ENCODE measurements around the gene SLC66A2. TPM values are rescaled to one million over a fixed set of nuclear protein-coding genes. Genes with fewer than 3 reads are reported as not detected.
"Not testable (repeated sequence)": the region's sequence is repeated elsewhere in the genome, so short reads cannot be mapped to it uniquely, and the experiment has no call there.

SLC66A2 gene
- 10 to 100 TPM; 31.5 to 31.9 TPM for total RNA-seq
- long read RNA-seq, partial matches to known transcripts, result 0 of 1 reads
- long read RNA-seq, other reads (novel, unspliced or antisense), result 1 of 1 reads

GRCh38 chr18:79951545-79952455 lies at the start of gene SLC66A2:
SLC66A2 (minus strand) TSS chr18:79951653; CDS start chr18:79950926, 727 bp downstream.
- DNase-seq, result peak; percentile 93
- intact Hi-C loops (cut with DNase I), result no loop called here
- peak; percentile 94 to 96 for ATAC-seq

GRCh38 chr18:80000877-80001276 lies 49.4 kb upstream of the SLC66A2 start:
- ATAC-seq (no peak), DNase-seq (no peak)
- intact Hi-C loops (cut with DNase I), result no loop called here

- intact Hi-C loops (cut with DNase I); ATAC-seq; DNase-seq: not testable (repeated sequence)
These were observed 48.2 kb upstream of the SLC66A2 start for GRCh38 chr18:79999701-80000100.

- DNase-seq, result no peak
- ATAC-seq, result no peak
- intact Hi-C loops (cut with DNase I), result no loop called here
These were observed 40.0 kb upstream of the SLC66A2 start for GRCh38 chr18:79991494-79991893.

- intact Hi-C loops (cut with DNase I), result loop anchor here in 1 of 2 donors (10.0 kb wide), 1 partner anchor 46 kb away; the partner anchor contains the start of gene RBFA
- peak in 1 of 2 donors; percentile 3 for ATAC-seq
- peak; percentile 48 for DNase-seq
These were observed 37.7 kb upstream of the SLC66A2 start for GRCh38 chr18:79989195-79989497.

- ATAC-seq (peak; percentile 99), DNase-seq (peak; percentile 92)
- intact Hi-C loops (cut with DNase I), result loop anchor here in 1 of 2 donors (10.0 kb wide), 1 partner anchor 46 kb away; the partner anchor contains the start of gene RBFA
These were observed 37.2 kb upstream of the SLC66A2 start, which contains the start of gene TXNL4A for GRCh38 chr18:79988451-79989194. TXNL4A (minus strand) TSS chr18:79988563; CDS start chr18:79988392, 171 bp downstream.

- intact Hi-C loops (cut with DNase I), result loop anchor here in 1 of 2 donors (10.0 kb wide), 1 partner anchor 47 kb away; the partner anchor contains the start of gene RBFA
- peak; percentile 76 to 79 for ATAC-seq
- peak; percentile 70 for DNase-seq
These were observed 36.6 kb upstream of the SLC66A2 start for GRCh38 chr18:79988071-79988450.

- intact Hi-C loops (cut with DNase I), result loop anchor here in 1 of 2 donors (10.0 kb wide), 1 partner anchor 47 kb away; the partner anchor contains the start of gene RBFA
- DNase-seq, result no peak
- no peak for ATAC-seq
These were observed 36.1 kb upstream of the SLC66A2 start for GRCh38 chr18:79987566-79987965.

- intact Hi-C loops (cut with DNase I), result loop anchor here in 1 of 2 donors (10.0 kb wide), 1 partner anchor 48 kb away; the partner anchor contains the start of gene RBFA
- ATAC-seq, result no peak
These were observed 35.3 kb upstream of the SLC66A2 start for GRCh38 chr18:79986726-79987125.

GRCh38 chr18:79985172-79985571 lies 33.7 kb upstream of the SLC66A2 start:
- ATAC-seq (no peak), DNase-seq (no peak)
- intact Hi-C loops (cut with DNase I), result loop anchor here in 1 of 2 donors (10.0 kb wide), 1 partner anchor 50 kb away; the partner anchor contains the start of gene RBFA

More at GRCh38 chr18:79986726-79987125, 35.3 kb upstream of the SLC66A2 start:
- DNase-seq, result no peak

- intact Hi-C loops (cut with DNase I), result loop anchor here in 1 of 2 donors (10.0 kb wide), 1 partner anchor 51 kb away; the partner anchor contains the start of gene RBFA
- no peak for ATAC-seq
- no peak for DNase-seq
These were observed 32.3 kb upstream of the SLC66A2 start for GRCh38 chr18:79983793-79984192.

- ATAC-seq (no peak), DNase-seq (no peak)
- intact Hi-C loops (cut with DNase I), result loop anchor here in 1 of 2 donors (10.0 kb wide), 1 partner anchor 52 kb away; the partner anchor contains the start of gene RBFA
These were observed 31.8 kb upstream of the SLC66A2 start for GRCh38 chr18:79983253-79983652.

- intact Hi-C loops (cut with DNase I), result loop anchor here in 1 of 2 donors (10.0 kb wide), 1 partner anchor 52 kb away; the partner anchor contains the start of gene RBFA
- DNase-seq (no peak), ATAC-seq (peak; percentile 10 to 45)
These were observed 31.3 kb upstream of the SLC66A2 start for GRCh38 chr18:79982736-79983135.

GRCh38 chr18:79980585-79980984 lies 29.1 kb upstream of the SLC66A2 start:
- intact Hi-C loops (cut with DNase I), result loop anchor here in 1 of 2 donors (10.0 kb wide), 1 partner anchor 54 kb away; the partner anchor contains the start of gene RBFA
- no peak for DNase-seq
- ATAC-seq, result no peak

GRCh38 chr18:79979843-79980242 lies 28.4 kb upstream of the SLC66A2 start:
- no peak for ATAC-seq
- intact Hi-C loops (cut with DNase I), result loop anchor here in 1 of 2 donors (5.0 to 10.0 kb wide), 2 partner anchors 53 to 55 kb away; partner anchors contain the start of gene RBFA
- DNase-seq, result no peak

GRCh38 chr18:79975985-79976680 lies 24.7 kb upstream of the SLC66A2 start:
- ATAC-seq (peak in 1 of 2 donors; percentile 72), DNase-seq (no peak)
- intact Hi-C loops (cut with DNase I), result loop anchor here in 1 of 2 donors (5.0 kb wide), 1 partner anchor 49 kb away; no protein-coding TSS in a partner anchor

- intact Hi-C loops (cut with DNase I), result loop anchor here in 1 of 2 donors (5.0 kb wide), 1 partner anchor 48 kb away; no protein-coding TSS in a partner anchor
- no peak for DNase-seq
- no peak for ATAC-seq
These were observed 23.6 kb upstream of the SLC66A2 start for GRCh38 chr18:79975043-79975442.

GRCh38 chr18:79974025-79974654 lies 22.7 kb upstream of the SLC66A2 start:
- intact Hi-C loops (cut with DNase I), result no loop called here
- no peak for DNase-seq
- no peak for ATAC-seq
